HEK293 (cell line): ENCODE results near the gene NGRN.

ENCODE experiments used
- CTCF ChIA-PET: fragments of 350-600 bp; formaldehyde crosslinking; extraction: SDS; loops from one replicate; lab custom pipeline; 2021; ENCODE audit warnings: antibody characterized with exemption; lab: Yijun Ruan, JAX
- POLR2A ChIA-PET: fragments of 300-600 bp; formaldehyde crosslinking; extraction: SDS; loops from one replicate; lab custom pipeline; 2020; ENCODE audit warnings: antibody characterized with exemption, inconsistent platforms; lab: Yijun Ruan, JAX
- H3K27ac ChIP-seq: fragments of 200-500 bp; sonication (Bioruptor generic); 2 replicates; pipeline ENCODE4 v1.5.1; 2014; ENCODE audit warnings: low read depth, low read length, control low read depth, inconsistent platforms; ENCODE audit errors: extremely low read depth
- H3K36me3 ChIP-seq, 2 experiments: fragments of 200-500 bp in 1 of 2; sonication (Bioruptor generic) in 1 of 2; 1 replicate in 1 of 2; 2 replicates in 1 of 2; pipeline ENCODE4 v1.5.1; 2014 to 2017; ENCODE audit warnings: inconsistent platforms in 2 of 2, low read length in 2 of 2; ENCODE audit not compliant: control insufficient read depth in 2 of 2, insufficient read depth in 1 of 2
- H3K4me1 ChIP-seq: fragments of 200-500 bp; sonication (Bioruptor generic); 2 replicates; pipeline ENCODE4 v1.5.1; 2014; ENCODE audit warnings: mild to moderate bottlenecking, low read length, inconsistent platforms; ENCODE audit not compliant: control insufficient read depth, insufficient read depth
- H3K4me3 ChIP-seq: 2 replicates; pipeline ENCODE4 v1.5.1; 2011; ENCODE audit warnings: low read depth, mild to moderate bottlenecking, control low read depth, low read length, moderate library complexity
- H3K9me3 ChIP-seq: fragments of 200-500 bp; sonication (Bioruptor generic); 2 replicates; pipeline ENCODE4 v1.5.1; 2014; ENCODE audit warnings: low read depth, low read length, inconsistent platforms; ENCODE audit not compliant: control insufficient read depth, insufficient read depth
- BCL6B ChIP-seq: fragments of 450-650 bp; formaldehyde crosslinking; IDR thresholded peaks from 2 replicates; pipeline ENCODE4 v1.5.1; 2017; ENCODE audit warnings: missing biosample characterization, missing genetic modification characterization
- CTCF ChIP-seq: fragments of 450-650 bp; formaldehyde crosslinking; IDR thresholded peaks from 2 replicates; pipeline ENCODE4 v1.5.1; 2016; ENCODE audit warnings: missing biosample characterization, missing genetic modification characterization
- HOXA7 ChIP-seq: sonication (generic); formaldehyde crosslinking; IDR thresholded peaks from 2 replicates; pipeline ENCODE4 v1.8.1; 2022; ENCODE audit warnings: missing genetic modification reagents, borderline replicate concordance
- IKZF3 ChIP-seq: fragments of 450-650 bp; IDR thresholded peaks from 2 replicates; pipeline ENCODE4 v1.5.0; 2018; ENCODE audit warnings: missing biosample characterization, mild to moderate bottlenecking, missing genetic modification characterization, moderate library complexity
- OVOL3 ChIP-seq: fragments of 450-650 bp; formaldehyde crosslinking; IDR thresholded peaks from 2 replicates; pipeline ENCODE4 v1.5.1; 2016; ENCODE audit warnings: missing biosample characterization, missing genetic modification characterization
- PRDM10 ChIP-seq: fragments of 450-650 bp; formaldehyde crosslinking; IDR thresholded peaks from 2 replicates; pipeline ENCODE4 v1.5.1; 2016; ENCODE audit warnings: missing biosample characterization, missing genetic modification characterization
- ZBTB11 ChIP-seq: fragments of 450-650 bp; formaldehyde crosslinking; conservative IDR thresholded peaks from 2 replicates; pipeline ENCODE4 v1.5.1; 2016; ENCODE audit warnings: low read depth, missing biosample characterization, missing genetic modification characterization
- ZBTB26 ChIP-seq: fragments of 450-650 bp; formaldehyde crosslinking; optimal IDR thresholded peaks from 2 replicates; pipeline ENCODE3; 2016; ENCODE audit warnings: missing biosample characterization, mild to moderate bottlenecking, missing genetic modification characterization
- ZBTB8A ChIP-seq: fragments of 450-650 bp; formaldehyde crosslinking; IDR thresholded peaks from 2 replicates; pipeline ENCODE4 v1.5.1; 2016; ENCODE audit warnings: missing biosample characterization, missing genetic modification characterization
- ZNF2 ChIP-seq: fragments of 450-650 bp; formaldehyde crosslinking; IDR thresholded peaks from 2 replicates; pipeline ENCODE4 v1.5.1; 2016; ENCODE audit warnings: missing biosample characterization, missing genetic modification characterization
- ZNF202 ChIP-seq: fragments of 450-650 bp; formaldehyde crosslinking; IDR thresholded peaks from 2 replicates; pipeline ENCODE4 v1.5.1; 2016; ENCODE audit warnings: missing biosample characterization, missing genetic modification characterization, borderline replicate concordance
- ZNF335 ChIP-seq: fragments of 450-650 bp; formaldehyde crosslinking; conservative IDR thresholded peaks from 2 replicates; pipeline ENCODE4 v1.5.1; 2016; ENCODE audit warnings: missing biosample characterization, missing genetic modification characterization
- ZNF341 ChIP-seq: fragments of 450-650 bp; formaldehyde crosslinking; IDR thresholded peaks from 2 replicates; pipeline ENCODE4; 2016; ENCODE audit warnings: low read depth, missing biosample characterization, missing genetic modification characterization
- ZNF449 ChIP-seq: fragments of 450-650 bp; formaldehyde crosslinking; IDR thresholded peaks from 2 replicates; pipeline ENCODE4 v1.5.1; 2017; ENCODE audit warnings: missing biosample characterization, mild to moderate bottlenecking, missing genetic modification characterization, moderate library complexity
- ZNF621 ChIP-seq: fragments of 450-650 bp; formaldehyde crosslinking; IDR thresholded peaks from 2 replicates; pipeline ENCODE4 v1.5.1; 2017; ENCODE audit warnings: missing biosample characterization, missing genetic modification characterization
- ZSCAN30 ChIP-seq: fragments of 450-650 bp; IDR thresholded peaks from 2 replicates; pipeline ENCODE4 v1.5.1; 2018; ENCODE audit warnings: missing biosample characterization, mild to moderate bottlenecking, missing genetic modification characterization, moderate library complexity
- ZXDB ChIP-seq: fragments of 450-650 bp; formaldehyde crosslinking; IDR thresholded peaks from 2 replicates; pipeline ENCODE4 v1.5.1; 2016; ENCODE audit warnings: missing biosample characterization, missing genetic modification characterization

The NGRN gene

GRCh38 chr15:90300541-90300940 is 35.1 kb downstream of the NGRN start:
- CTCF ChIA-PET: interaction anchor here (0.5 to 3.4 kb wide), 17 partner anchors 7 to 284 kb away, joined by 3 to 28 read pairs (median 6); no protein-coding TSS in a partner anchor
- Histone ChIP-seq H3K4me3 (no peak overlapping the region), H3K36me3 (no peaks in the 10 kb centered on the region), H3K9me3 (no peaks in the 10 kb centered on the region), H3K27ac (no peak overlapping the region), H3K4me1 (no peaks in the 10 kb centered on the region)
- POLR2A ChIA-PET: no interaction called here
- no peak for TF ChIP-seq ZBTB26 (tag by site-specific recombination)
- TF ChIP-seq ZNF621: no peak
- TF ChIP-seq HOXA7: no peak
- no peak for TF ChIP-seq ZNF341 (tag by site-specific recombination)
- no peak for TF ChIP-seq ZNF449

- no peaks in the 10 kb centered on the region for H3K36me3 ChIP-seq
- TF ChIP-seq CTCF (tag by site-specific recombination): peak; percentile 68
- TF ChIP-seq ZNF335 (tag by site-specific recombination): peak; percentile 25; the same call in 1 of the 2 replicates
- TF ChIP-seq PRDM10 (tag by site-specific recombination): 0 out of 2 replicates have a peak, but pooled peaks have one; percentile 37
- TF ChIP-seq ZBTB8A (tag by site-specific recombination): no peak
- TF ChIP-seq ZSCAN30: no peak
- peak; percentile 83 for TF ChIP-seq IKZF3 (tag by site-specific recombination)
- peak; percentile 99 for TF ChIP-seq BCL6B (tag by site-specific recombination)
- 0 out of 2 replicates have a peak, but pooled peaks have one; percentile 59 for TF ChIP-seq ZNF202 (tag by site-specific recombination)
- peak; percentile 45; the same call in 1 of the 2 replicates for TF ChIP-seq ZXDB
- TF ChIP-seq ZNF2 (tag by site-specific recombination): 0 out of 2 replicates have a peak, but pooled peaks have one; percentile 29
- TF ChIP-seq ZBTB11 (tag by site-specific recombination): no peak
- TF ChIP-seq OVOL3 (tag by site-specific recombination): no peak
- TF ChIP-seq, all 188 proteins: peak for 8
- H3K4me3 ChIP-seq: no peak overlapping the region
- ChIA-PET POLR2A (no interaction called here), CTCF (interaction anchor here (0.5 to 3.4 kb wide), 34 partner anchors 8 to 380 kb away, joined by 3 to 28 read pairs (median 4); no protein-coding TSS in a partner anchor)
- no peaks in the 10 kb centered on the region for H3K9me3 ChIP-seq
- H3K27ac ChIP-seq: no peak overlapping the region
- no peaks in the 10 kb centered on the region for H3K4me1 ChIP-seq
Observed at GRCh38 chr15:90300988-90301706, 35.7 kb downstream of the NGRN start.
